ENCODE results near the gene KYAT1. TPM values are rescaled to one million over a fixed set of nuclear protein-coding genes. Genes with fewer than 3 reads are reported as not detected.

The KYAT1 gene
- total and polyA plus RNA-seq, 2 of the 13 experiments (the other 11 are each of a cell fraction or from before 2014, with no cell fraction given) = 9.2 to 46.5 TPM

- TF ChIP-seq TRAFD1 (CRISPR knock-in tag; IDR thresholded peaks at IDR 0.05; ENCODE audit: borderline replicate concordance) = no peak
- no peak for TF ChIP-seq ZNF552 (CRISPR knock-in tag; IDR thresholded peaks at IDR 0.05; ENCODE audit: borderline replicate concordance)
- TF ChIP-seq RBM39 (IDR thresholded peaks at IDR 0.05; ENCODE audit: low read depth, low read length, poor library complexity, severe bottlenecking) = no peak
- TF ChIP-seq PRDM4 (CRISPR knock-in tag; IDR thresholded peaks at IDR 0.05; ENCODE audit: borderline replicate concordance) = no peak
- no peak for TF ChIP-seq CAMTA2 (CRISPR knock-in tag; IDR thresholded peaks at IDR 0.05; ENCODE audit: borderline replicate concordance)
- TF ChIP-seq ZBTB46 (CRISPR knock-in tag; IDR thresholded peaks at IDR 0.05; ENCODE audit: borderline replicate concordance) = no peak
- peak; percentile 33; the same call in 1 of the 2 replicates for TF ChIP-seq FOXP4 (CRISPR knock-in tag; IDR thresholded peaks at IDR 0.05)
- TF ChIP-seq ZFY (CRISPR knock-in tag; IDR thresholded peaks at IDR 0.05) = peak; percentile 60
- no peak for TF ChIP-seq ZNF331 (CRISPR knock-in tag; IDR thresholded peaks at IDR 0.05)
- TF ChIP-seq MBNL3 (CRISPR knock-in tag; conservative IDR thresholded peaks at IDR 0.05) = no peak
- no peak for TF ChIP-seq ARID2 (CRISPR knock-in tag; IDR thresholded peaks at IDR 0.05; ENCODE audit: borderline replicate concordance)
- TF ChIP-seq SRY (CRISPR knock-in tag; IDR thresholded peaks at IDR 0.05) = no peak
- TF ChIP-seq MTF2 (CRISPR knock-in tag; IDR thresholded peaks at IDR 0.05; ENCODE audit: borderline replicate concordance) = no peak
- peak; percentile 79; the same call in 1 of the 2 replicates for TF ChIP-seq TFAP4 (IDR thresholded peaks at IDR 0.05; ENCODE audit: borderline replicate concordance, low read depth)
- TF ChIP-seq BCLAF1 (IDR thresholded peaks at IDR 0.05) = no peak
- no peak for TF ChIP-seq KDM1A (CRISPR knock-in tag; IDR thresholded peaks at IDR 0.05)
- no peak for TF ChIP-seq JUN (CRISPR knock-in tag; IDR thresholded peaks at IDR 0.05)
Observed at GRCh38 chr9:128919402-128920089, 37.8 kb upstream of the KYAT1 start (continued).
